ENCODE data around the gene MAF.

Gene MAF

DNA sequence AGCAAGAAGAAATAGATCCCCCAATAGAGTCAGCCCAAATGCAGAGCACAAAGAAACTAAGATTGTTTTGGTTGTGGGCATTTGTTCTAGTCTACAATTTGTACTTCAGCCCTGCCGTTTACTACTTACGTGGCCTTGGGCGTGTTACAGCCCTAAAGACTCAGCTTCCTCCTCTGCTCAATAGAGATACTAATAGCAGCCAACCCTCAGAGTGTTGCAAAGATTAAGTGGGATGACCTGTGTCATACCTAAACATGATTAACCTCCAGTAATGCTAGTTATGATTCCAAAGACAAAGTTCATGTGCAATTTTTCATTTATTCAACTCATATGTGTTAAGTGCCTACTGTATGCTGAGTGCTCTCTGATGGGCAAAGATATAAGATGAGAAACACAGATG is 43.1 kb downstream of the MAF start:
- Histone ChIP-seq H3K4me1 (no peaks in the 10 kb centered on the region), H3K27ac (no peak overlapping the region), H3K9me3 (no peaks in the 10 kb centered on the region), H3K36me3 (no peaks in the 10 kb centered on the region), H3K27me3 (no peaks in the 10 kb centered on the region), H3K4me3 (no peak overlapping the region)
- intact Hi-C loops (cut with DNase I; ENCODE audit: low total_unique reads): no loop called here
- DNase-seq: no peak
- TF ChIP-seq, protein P1, sequence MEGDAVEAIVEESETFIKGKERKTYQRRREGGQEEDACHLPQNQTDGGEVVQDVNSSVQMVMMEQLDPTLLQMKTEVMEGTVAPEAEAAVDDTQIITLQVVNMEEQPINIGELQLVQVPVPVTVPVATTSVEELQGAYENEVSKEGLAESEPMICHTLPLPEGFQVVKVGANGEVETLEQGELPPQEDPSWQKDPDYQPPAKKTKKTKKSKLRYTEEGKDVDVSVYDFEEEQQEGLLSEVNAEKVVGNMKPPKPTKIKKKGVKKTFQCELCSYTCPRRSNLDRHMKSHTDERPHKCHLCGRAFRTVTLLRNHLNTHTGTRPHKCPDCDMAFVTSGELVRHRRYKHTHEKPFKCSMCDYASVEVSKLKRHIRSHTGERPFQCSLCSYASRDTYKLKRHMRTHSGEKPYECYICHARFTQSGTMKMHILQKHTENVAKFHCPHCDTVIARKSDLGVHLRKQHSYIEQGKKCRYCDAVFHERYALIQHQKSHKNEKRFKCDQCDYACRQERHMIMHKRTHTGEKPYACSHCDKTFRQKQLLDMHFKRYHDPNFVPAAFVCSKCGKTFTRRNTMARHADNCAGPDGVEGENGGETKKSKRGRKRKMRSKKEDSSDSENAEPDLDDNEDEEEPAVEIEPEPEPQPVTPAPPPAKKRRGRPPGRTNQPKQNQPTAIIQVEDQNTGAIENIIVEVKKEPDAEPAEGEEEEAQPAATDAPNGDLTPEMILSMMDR (IDR thresholded peaks at IDR 0.05): no peak

DNA sequence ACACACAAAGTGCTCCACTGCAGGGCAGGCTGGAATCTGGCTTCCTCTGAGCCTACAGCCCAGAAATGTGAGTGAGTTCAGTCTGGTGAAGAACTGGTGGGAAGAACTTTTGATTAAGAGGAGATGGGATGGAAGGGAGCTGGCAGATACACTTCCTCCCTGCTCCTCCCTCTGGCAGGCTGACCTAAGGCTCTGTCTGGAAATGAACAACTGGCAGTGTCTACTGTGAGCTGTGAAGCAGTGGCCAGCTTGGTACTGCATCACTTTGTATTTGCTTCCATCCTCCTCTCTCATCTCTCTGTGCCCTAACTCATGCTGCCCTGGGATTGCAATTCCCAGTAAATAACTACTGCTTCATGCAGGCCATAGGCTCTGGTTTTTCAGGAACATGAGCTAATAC is 45.6 kb downstream of the MAF start:
- intact Hi-C loops (cut with DNase I; ENCODE audit: low total_unique reads): no loop called here
- no peaks in the 10 kb centered on the region for H3K9me3 ChIP-seq
- no peaks in the 10 kb centered on the region for H3K36me3 ChIP-seq
- TF ChIP-seq, protein P1 (IDR thresholded peaks at IDR 0.05): no peak
- no peaks in the 10 kb centered on the region for H3K27me3 ChIP-seq
- no peak for DNase-seq
- H3K4me3 ChIP-seq: no peak overlapping the region
- H3K27ac ChIP-seq: no peak overlapping the region
- no peaks in the 10 kb centered on the region for H3K4me1 ChIP-seq

DNA sequence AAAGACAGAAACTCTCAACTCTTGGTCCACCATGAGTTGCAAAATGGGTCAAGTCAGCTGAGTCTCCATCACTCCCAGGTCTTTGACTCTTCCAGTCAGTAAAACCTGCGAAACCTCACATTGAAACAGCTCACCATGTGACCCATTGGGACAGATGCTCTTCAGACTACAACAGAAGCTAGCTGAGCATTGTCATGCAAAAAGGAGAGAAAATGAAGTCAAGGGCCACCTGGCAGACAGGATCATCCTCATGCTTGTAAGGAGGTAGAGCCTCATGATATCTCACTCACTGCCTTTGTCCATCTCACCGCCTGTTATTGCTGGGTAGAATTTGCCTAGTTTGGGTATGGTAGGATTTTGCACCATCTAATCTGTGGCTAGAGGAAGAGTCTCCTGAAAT is 50.2 kb downstream of the MAF start:
- Histone ChIP-seq H3K27ac (no peak overlapping the region), H3K4me1 (no peaks in the 10 kb centered on the region), H3K9me3 (no peaks in the 10 kb centered on the region), H3K27me3 (no peaks in the 10 kb centered on the region), H3K36me3 (no peaks in the 10 kb centered on the region), H3K4me3 (no peak overlapping the region)
- no peak for DNase-seq
- TF ChIP-seq, protein P1 (IDR thresholded peaks at IDR 0.05): no peak
- intact Hi-C loops (cut with DNase I; ENCODE audit: low total_unique reads): no loop called here

DNA sequence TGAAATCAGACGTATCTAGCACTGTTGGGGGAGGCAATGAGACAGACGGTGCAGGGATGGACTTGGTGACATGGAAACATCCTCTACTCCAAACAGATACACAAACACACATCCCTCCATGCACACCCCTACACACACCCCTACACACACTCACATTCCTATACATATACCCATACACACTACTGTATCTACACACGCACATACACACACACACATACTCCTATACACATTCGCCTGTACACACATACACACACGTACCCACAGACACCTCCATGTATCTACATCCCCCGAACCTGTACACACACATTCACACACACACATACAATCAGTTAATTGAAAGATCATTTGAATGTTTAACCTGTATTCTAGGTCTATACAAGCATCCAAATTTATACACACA is 53.5 kb downstream of the MAF start:
- DNase-seq: no peak
- no peak overlapping the region for H3K27ac ChIP-seq
- no peaks in the 10 kb centered on the region for H3K9me3 ChIP-seq
- H3K36me3 ChIP-seq: no peaks in the 10 kb centered on the region
- TF ChIP-seq, protein P1 (IDR thresholded peaks at IDR 0.05): no peak
- intact Hi-C loops (cut with DNase I; ENCODE audit: low total_unique reads): no loop called here
- H3K27me3 ChIP-seq: no peaks in the 10 kb centered on the region
- H3K4me1 ChIP-seq: peaks cover 0 to 5% (median 0%) of the 10 kb centered on the region in 4 donors
- H3K4me3 ChIP-seq: no peak overlapping the region

All from tibial artery (tissue), 4 donors.